ENCODE results near the gene PCDHA5. TPM values are rescaled to one million over a fixed set of nuclear protein-coding genes. Genes with fewer than 3 reads are reported as not detected.

PCDHA5 gene
- total RNA-seq, 1 donor from 2014 or later, result not detected

DNA sequence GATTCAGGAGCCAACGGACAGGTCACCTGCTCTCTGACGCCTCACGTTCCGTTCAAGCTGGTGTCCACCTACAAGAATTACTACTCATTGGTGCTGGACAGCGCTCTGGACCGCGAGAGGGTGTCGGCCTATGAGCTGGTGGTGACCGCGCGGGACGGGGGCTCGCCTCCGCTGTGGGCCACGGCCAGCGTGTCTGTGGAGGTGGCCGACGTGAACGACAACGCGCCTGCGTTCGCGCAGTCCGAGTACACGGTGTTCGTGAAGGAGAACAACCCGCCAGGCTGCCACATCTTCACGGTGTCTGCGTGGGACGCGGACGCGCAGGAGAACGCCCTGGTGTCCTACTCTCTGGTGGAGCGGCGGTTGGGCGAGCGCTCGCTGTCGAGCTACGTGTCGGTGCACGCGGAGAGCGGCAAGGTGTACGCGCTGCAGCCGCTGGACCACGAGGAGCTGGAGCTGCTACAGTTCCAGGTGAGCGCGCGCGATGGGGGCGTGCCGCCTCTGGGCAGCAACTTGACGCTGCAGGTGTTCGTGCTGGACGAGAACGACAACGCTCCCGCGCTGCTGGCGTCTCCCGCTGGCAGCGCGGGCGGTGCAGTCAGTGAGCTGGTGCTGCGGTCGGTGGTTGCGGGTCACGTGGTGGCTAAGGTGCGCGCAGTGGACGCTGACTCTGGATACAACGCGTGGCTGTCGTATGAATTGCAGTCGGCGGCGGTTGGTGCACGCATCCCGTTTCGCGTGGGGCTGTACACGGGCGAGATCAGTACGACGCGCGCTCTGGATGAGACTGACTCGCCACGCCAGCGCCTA lies 36.0 kb downstream of the PCDHA5 start:
- intact Hi-C loops (cut with micrococcal nuclease), result no loop called here

DNA sequence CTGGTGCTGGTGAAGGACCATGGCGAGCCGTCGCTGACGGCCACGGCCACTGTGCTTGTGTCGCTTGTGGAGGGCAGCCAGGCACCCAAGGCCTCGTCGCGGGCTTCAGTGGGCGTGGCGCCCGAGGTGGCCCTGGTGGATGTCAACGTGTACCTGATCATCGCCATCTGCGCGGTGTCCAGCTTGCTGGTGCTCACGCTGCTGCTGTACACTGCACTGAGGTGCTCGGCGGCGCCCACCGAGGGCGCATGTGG lies 36.5 kb downstream of the PCDHA5 start:
- intact Hi-C loops (cut with micrococcal nuclease), result no loop called here

DNA sequence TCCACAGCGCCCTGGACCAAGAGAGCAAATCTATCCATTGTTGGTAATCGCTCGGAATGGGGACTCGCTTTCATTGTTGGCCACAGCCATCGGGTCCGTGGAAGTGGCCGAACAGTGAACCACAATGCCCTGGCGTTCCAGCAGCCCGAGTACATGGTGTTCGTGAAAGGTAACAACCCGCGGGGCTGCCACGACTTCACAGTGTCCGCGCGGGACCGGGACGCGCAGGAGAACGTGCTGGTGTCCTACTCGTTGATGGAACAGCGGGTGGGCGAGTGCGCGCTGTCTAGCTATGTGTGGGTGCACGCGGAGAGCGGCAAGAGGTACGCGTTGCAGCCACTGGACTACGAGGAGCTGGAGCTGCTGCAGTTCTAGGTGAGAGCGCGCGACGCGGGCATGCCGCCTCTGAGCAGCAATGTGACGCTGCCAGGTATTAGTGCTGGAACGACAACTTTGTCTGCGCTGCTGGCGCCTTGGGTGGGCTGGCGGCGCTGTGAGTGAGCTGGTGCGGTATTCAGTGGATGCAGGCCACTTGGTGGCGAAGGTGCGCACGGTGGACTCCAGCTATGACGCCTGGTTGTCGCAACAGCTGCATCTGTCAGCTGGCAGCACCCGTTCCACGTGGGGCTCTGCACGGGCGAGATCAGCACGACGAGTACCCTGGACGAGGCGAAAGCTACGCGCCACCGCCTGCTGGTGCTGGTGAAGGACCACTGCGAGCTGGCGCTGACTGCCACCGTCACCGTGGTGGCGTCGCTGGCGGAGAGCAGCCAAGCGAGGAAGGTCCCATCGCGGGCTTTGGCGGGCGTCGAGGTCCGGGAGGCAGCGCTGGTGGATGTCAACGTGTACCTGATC lies 41.3 kb downstream of the PCDHA5 start:
- intact Hi-C loops (cut with micrococcal nuclease), result no loop called here

DNA sequence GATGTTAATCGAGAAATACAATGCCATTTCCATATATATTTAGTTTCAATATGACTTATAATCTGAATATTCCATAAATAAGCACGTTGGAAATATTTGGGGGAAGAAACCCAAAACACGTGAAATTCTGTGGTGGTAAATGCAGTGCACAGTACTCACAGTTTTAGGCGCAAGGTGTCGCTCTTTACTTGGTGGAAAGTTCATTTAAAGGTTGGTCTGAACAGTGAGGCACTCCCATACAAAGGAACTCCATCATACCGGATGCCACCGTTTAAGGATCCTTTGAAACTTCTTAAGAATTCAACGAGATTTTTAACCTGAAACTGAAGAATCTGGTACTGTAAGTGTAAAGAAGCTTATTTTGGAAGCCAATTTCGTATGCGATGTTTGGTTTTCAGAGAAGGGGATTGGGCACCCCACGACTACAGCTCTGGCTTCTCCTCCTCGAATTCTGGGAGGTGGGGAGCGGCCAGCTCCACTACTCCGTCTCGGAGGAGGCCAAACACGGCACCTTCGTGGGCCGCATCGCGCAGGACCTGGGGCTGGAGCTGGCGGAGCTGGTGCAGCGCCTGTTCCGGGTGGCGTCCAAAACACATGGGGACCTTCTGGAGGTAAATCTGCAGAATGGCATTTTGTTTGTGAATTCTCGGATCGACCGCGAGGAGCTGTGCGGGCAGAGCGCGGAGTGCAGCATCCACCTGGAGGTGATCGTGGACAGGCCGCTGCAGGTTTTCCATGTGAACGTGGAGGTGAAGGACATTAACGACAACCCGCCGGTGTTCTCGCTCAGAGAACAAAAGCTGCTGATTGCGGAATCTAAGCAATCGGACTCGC lies 47.5 kb downstream of the PCDHA5 start, which contains the start of gene PCDHA11:
TSS of gene PCDHA11 (plus strand) at position 237 of the 834 bp plus-strand sequence. CDS start at position 384, 147 bp downstream.
- intact Hi-C loops (cut with micrococcal nuclease), result no loop called here

DNA sequence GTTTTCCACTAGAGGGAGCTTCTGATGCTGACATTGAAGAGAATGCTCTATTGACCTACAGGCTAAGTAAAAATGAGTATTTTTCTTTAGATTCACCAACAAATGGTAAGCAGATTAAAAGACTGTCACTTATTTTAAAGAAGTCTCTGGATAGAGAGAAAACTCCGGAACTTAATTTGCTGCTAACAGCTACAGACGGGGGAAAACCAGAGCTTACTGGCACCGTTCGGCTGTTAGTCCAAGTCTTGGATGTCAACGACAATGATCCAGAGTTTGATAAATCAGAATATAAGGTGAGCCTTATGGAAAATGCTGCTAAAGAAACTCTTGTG lies 48.1 kb downstream of the PCDHA5 start:
- intact Hi-C loops (cut with micrococcal nuclease), result no loop called here

DNA sequence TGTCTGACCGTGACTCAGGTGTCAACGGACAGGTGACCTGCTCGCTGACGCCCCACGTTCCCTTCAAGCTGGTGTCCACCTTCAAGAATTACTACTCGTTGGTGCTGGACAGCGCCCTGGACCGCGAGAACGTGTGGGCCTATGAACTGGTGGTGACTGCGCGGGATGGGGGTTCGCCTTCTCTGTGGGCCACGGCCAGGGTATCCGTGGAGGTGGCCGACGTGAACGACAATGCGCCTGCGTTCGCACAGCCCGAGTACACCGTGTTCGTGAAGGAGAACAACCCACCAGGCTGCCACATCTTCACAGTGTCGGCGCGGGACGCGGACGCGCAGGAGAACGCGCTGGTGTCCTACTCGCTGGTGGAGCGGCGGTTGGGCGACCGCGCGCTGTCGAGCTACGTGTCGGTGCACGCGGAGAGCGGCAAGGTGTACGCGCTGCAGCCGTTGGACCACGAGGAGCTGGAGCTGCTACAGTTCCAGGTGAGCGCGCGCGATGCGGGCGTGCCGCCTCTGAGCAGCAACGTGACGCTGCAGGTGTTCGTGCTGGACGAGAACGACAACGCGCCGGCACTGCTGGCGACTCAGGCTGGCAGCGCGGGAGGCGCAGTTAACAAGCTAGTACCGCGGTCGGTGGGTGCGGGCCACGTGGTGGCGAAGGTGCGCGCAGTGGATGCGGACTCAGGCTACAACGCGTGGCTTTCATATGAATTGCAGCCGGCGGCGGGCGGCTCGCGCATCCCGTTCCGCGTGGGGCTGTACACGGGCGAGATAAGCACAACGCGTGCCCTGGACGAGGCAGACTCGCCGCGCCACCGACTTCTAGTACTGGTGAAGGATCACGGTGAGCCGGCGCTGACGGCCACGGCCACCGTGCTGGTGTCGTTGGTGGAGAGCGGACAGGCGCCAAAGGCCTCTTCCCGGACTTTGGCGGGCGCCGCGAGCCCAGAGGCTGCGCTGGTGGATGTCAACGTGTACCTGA lies 49.1 kb downstream of the PCDHA5 start:
- intact Hi-C loops (cut with micrococcal nuclease), result loop anchor here (10.0 kb wide), 1 partner anchor 364 kb away; no protein-coding TSS in a partner anchor

Other genes with a start within 250 kb of the PCDHA5 start
- 0.27 and 0.32 TPM in 2 replicates for gene CD14, start 188.4 kb upstream of the PCDHA5 start, total RNA-seq
- gene TMCO6, start 182.2 kb upstream of the PCDHA5 start, total RNA-seq, result 36.4 and 38.6 TPM in 2 replicates
- 68.5 and 73.4 TPM in 2 replicates for gene NDUFA2, start 174.0 kb upstream of the PCDHA5 start, total RNA-seq
- 111 and 115 TPM in 2 replicates for gene IK, start 173.8 kb upstream of the PCDHA5 start, total RNA-seq
- gene WDR55, start 156.7 kb upstream of the PCDHA5 start, total RNA-seq, result 35.9 and 36.9 TPM in 2 replicates
- gene DND1, start 148.0 kb upstream of the PCDHA5 start, total RNA-seq, result 2.8 and 3.2 TPM in 2 replicates
- 83.4 and 84.8 TPM in 2 replicates for gene HARS1, start 130.2 kb upstream of the PCDHA5 start, total RNA-seq
- 31.1 and 33.8 TPM in 2 replicates for gene HARS2, start 130.2 kb upstream of the PCDHA5 start, total RNA-seq
- gene ZMAT2, start 121.2 kb upstream of the PCDHA5 start, total RNA-seq, result 56.7 and 57.6 TPM in 2 replicates
- not detected in 2 replicates for gene PCDHA1, start 35.5 kb upstream of the PCDHA5 start, total RNA-seq
- not detected in 2 replicates for gene PCDHA2, start 26.8 kb upstream of the PCDHA5 start, total RNA-seq
- gene PCDHA3, start 20.6 kb upstream of the PCDHA5 start, total RNA-seq, result not detected in 2 replicates
- gene PCDHA4, start 14.5 kb upstream of the PCDHA5 start, total RNA-seq, result not detected in 2 replicates
- not detected in 2 replicates for gene PCDHA6, start 6.3 kb downstream of the PCDHA5 start, total RNA-seq
- not detected in 2 replicates for gene PCDHA7, start 12.7 kb downstream of the PCDHA5 start, total RNA-seq
- gene PCDHA8, start 19.6 kb downstream of the PCDHA5 start, total RNA-seq, result not detected in 2 replicates
- gene PCDHA9, start 26.8 kb downstream of the PCDHA5 start, total RNA-seq, result not detected in 2 replicates
- gene PCDHA10, start 34.3 kb downstream of the PCDHA5 start, total RNA-seq, result not detected in 2 replicates
- not detected in 2 replicates for gene PCDHA11, start 47.3 kb downstream of the PCDHA5 start, total RNA-seq
- gene PCDHA12, start 53.7 kb downstream of the PCDHA5 start, total RNA-seq, result not detected in 2 replicates
- not detected in 2 replicates for gene PCDHA13, start 60.5 kb downstream of the PCDHA5 start, total RNA-seq
- not detected in 2 replicates for gene PCDHAC1, start 104.7 kb downstream of the PCDHA5 start, total RNA-seq
- gene PCDHAC2, start 144.9 kb downstream of the PCDHA5 start, total RNA-seq, result not detected in 2 replicates
- not detected in 2 replicates for gene PCDHB1, start 229.8 kb downstream of the PCDHA5 start, total RNA-seq